Caco-2 (cell line): ENCODE data around the gene GPR12. TPM values are rescaled to one million over a fixed set of nuclear protein-coding genes. Genes with fewer than 3 reads are reported as not detected.

Experiments used
- BruUV-seq: library from RNA; stranded (reverse); fragments of 400-500 nt; replicated peaks from 2 replicates; lab custom pipeline; 2021; lab: Mats Ljungman, UMichigan
- CTCF ChIA-PET: fragments of 300-600 bp; sonication (Branson Sonifier 250); formaldehyde crosslinking; loops from one replicate; lab custom pipeline; 2022; ENCODE audit warnings: antibody characterized with exemption; lab: Charles Lee
- POLR2A ChIA-PET: fragments of 300-600 bp; sonication (Branson Sonifier 250); formaldehyde crosslinking; loops from one replicate; lab custom pipeline; 2022; ENCODE audit warnings: antibody characterized with exemption; lab: Charles Lee
- DNase-seq, 2 experiments: peaks; one replicate each; pipeline versions ENCODE4 v3.0.0 to v3.0.0-alpha.2; 2020 to 2022
- H3K27me3 ChIP-seq: replicated peaks from 2 replicates; pipeline ENCODE4 v1.6.0; 2011; ENCODE audit warnings: low read length; ENCODE audit not compliant: control insufficient read depth, insufficient read depth
- H3K36me3 ChIP-seq: 2 replicates; pipeline ENCODE4 v1.5.1; 2011; ENCODE audit warnings: low read length; ENCODE audit not compliant: control insufficient read depth, insufficient read depth
- H3K4me1 ChIP-seq: fragments of 250-450 bp; sonication (Bioruptor Pico); 2 replicates; pipeline ENCODE4 v1.5.1; 2020; ENCODE audit warnings: mild to moderate bottlenecking
- H3K4me3 ChIP-seq: 2 replicates; pipeline ENCODE4 v1.5.1; 2011; ENCODE audit warnings: low read depth, mild to moderate bottlenecking, control low read depth, low read length
- H3K9me3 ChIP-seq: fragments of 250-450 bp; sonication (Bioruptor Pico); 2 replicates; pipeline ENCODE4 v1.5.1; 2020; ENCODE audit warnings: mild to moderate bottlenecking, moderate library complexity
- H3K27ac Mint-ChIP-seq: one replicate; pipeline ENCODE4 v1.8.0; 2022; ENCODE audit warnings: mixed read lengths; ENCODE audit not compliant: unreplicated experiment
- H3K27me3 Mint-ChIP-seq: one replicate; pipeline ENCODE4 v1.8.0; 2022; ENCODE audit warnings: mixed read lengths; ENCODE audit not compliant: insufficient read depth, unreplicated experiment
- H3K36me3 Mint-ChIP-seq: one replicate; pipeline ENCODE4 v1.8.0; 2022; ENCODE audit warnings: mild to moderate bottlenecking, mixed read lengths; ENCODE audit not compliant: insufficient read depth, unreplicated experiment
- H3K4me1 Mint-ChIP-seq: one replicate; pipeline ENCODE4 v1.8.0; 2022; ENCODE audit warnings: low read depth, mixed read lengths; ENCODE audit not compliant: unreplicated experiment
- H3K4me3 Mint-ChIP-seq: one replicate; pipeline ENCODE4 v1.8.0; 2022; ENCODE audit warnings: mild to moderate bottlenecking, moderate library complexity, mixed read lengths; ENCODE audit not compliant: unreplicated experiment
- H3K9me3 Mint-ChIP-seq: one replicate; pipeline ENCODE4 v1.8.0; 2022; ENCODE audit warnings: mixed read lengths; ENCODE audit not compliant: unreplicated experiment
- CTCF ChIP-seq, 2 experiments: fragments of 200-600 bp in 1 of 2; IDR thresholded peaks; 1 replicate in 1 of 2; 2 replicates in 1 of 2; pipeline versions ENCODE4 v1.5.1 to v1.8.0; 2011 to 2022; ENCODE audit warnings: antibody characterized with exemption in 1 of 2, control low read depth in 1 of 2, inconsistent platforms in 1 of 2, low read depth in 1 of 2, low read length in 1 of 2, mild to moderate bottlenecking in 1 of 2, moderate library complexity in 1 of 2; ENCODE audit not compliant: insufficient read depth in 1 of 2, severe bottlenecking in 1 of 2, unreplicated experiment in 1 of 2
- intact Hi-C: fragments of 100-400 bp; cut with micrococcal nuclease; formaldehyde crosslinking; loops from one replicate; pipeline ENCODE4 v1.10.0; 2022; ENCODE audit not compliant: unreplicated experiment
- total RNA-seq: library from RNA; stranded (reverse); gene quantifications from 2 replicates; pipeline ENCODE4 v1.2.3, GENCODE V29; 2022

Gene GPR12
- total RNA-seq, 1 experiment from 2014 or later = not detected

- Mint-ChIP-seq H3K27ac (no peak overlapping the region), H3K4me1 (no peaks in the 10 kb centered on the region)
These were observed 24.4 kb upstream of the GPR12 start for GRCh38 chr13:26784704-26785639.

GRCh38 chr13:26780411-26780810, 19.8 kb upstream of the GPR12 start:
- Mint-ChIP-seq H3K9me3 (no peaks in the 10 kb centered on the region), H3K36me3 (no peaks in the 10 kb centered on the region), H3K4me1 (no peaks in the 10 kb centered on the region), H3K27me3 (peaks cover 27% of the 10 kb centered on the region), H3K27ac (no peak overlapping the region), H3K4me3 (no peak overlapping the region)
- Histone ChIP-seq H3K4me1 (peaks cover 2% of the 10 kb centered on the region; the same call in 1 of the 2 replicates), H3K27me3 (no peaks in the 10 kb centered on the region; the same call in 1 of the 2 replicates), H3K36me3 (no peaks in the 10 kb centered on the region), H3K4me3 (no peak overlapping the region), H3K9me3 (no peaks in the 10 kb centered on the region)
- ChIA-PET POLR2A (interaction anchor here (0.5 kb wide), 1 partner anchor 55 kb away, joined by 3 read pairs; no protein-coding TSS in a partner anchor), CTCF (no interaction called here)
- no peak for DNase-seq
- intact Hi-C loops = no loop called here
- no peak for TF ChIP-seq CTCF (IDR thresholded peaks at IDR 0.05; ENCODE audit: insufficient read depth in 1 of 2, low read depth in 1 of 2, low read length in 1 of 2, severe bottlenecking in 1 of 2, unreplicated experiment in 1 of 2)
- no TSS peak for BruUV-seq

More at GRCh38 chr13:26784704-26785639, 24.4 kb upstream of the GPR12 start:
- Mint-ChIP-seq H3K27me3 (peaks cover 29% of the 10 kb centered on the region), H3K4me3 (no peak overlapping the region), H3K9me3 (no peaks in the 10 kb centered on the region), H3K36me3 (no peaks in the 10 kb centered on the region)
- intact Hi-C loops = no loop called here
- Histone ChIP-seq H3K4me1 (peaks cover 4% of the 10 kb centered on the region; the same call in 1 of the 2 replicates), H3K4me3 (no peak overlapping the region), H3K36me3 (no peaks in the 10 kb centered on the region), H3K27me3 (no peaks in the 10 kb centered on the region; the same call in 1 of the 2 replicates), H3K9me3 (no peaks in the 10 kb centered on the region)
- no TSS peak for BruUV-seq
- ChIA-PET CTCF (no interaction called here), POLR2A (no interaction called here)
- TF ChIP-seq CTCF (IDR thresholded peaks at IDR 0.05; ENCODE audit: insufficient read depth in 1 of 2, low read depth in 1 of 2, low read length in 1 of 2, severe bottlenecking in 1 of 2, unreplicated experiment in 1 of 2) = no peak
- no peak for DNase-seq

DNA sequence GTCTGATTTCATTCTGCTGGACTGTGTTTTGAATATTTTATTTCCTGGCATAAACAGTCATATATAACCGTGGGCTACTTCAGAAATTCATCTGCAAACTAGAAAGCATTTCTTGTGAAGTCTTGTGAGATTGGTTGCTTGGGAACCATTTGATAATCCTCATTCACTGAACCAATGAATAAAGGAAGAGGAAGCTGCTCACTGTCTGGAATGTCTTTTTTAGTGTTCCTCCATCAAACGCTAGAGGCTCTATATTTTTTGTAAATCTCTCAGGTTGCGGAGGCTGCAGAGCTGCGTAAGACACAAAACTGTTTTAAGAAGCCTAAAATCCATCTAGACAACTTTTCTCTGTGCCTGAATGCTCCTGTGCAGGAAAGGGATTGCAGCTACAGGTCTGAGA, 18.7 kb upstream of the GPR12 start:
- Mint-ChIP-seq H3K4me3 (no peak overlapping the region), H3K9me3 (no peaks in the 10 kb centered on the region), H3K27ac (no peak overlapping the region), H3K4me1 (no peaks in the 10 kb centered on the region), H3K36me3 (no peaks in the 10 kb centered on the region), H3K27me3 (peaks cover 24% of the 10 kb centered on the region)
- no peak for TF ChIP-seq CTCF (IDR thresholded peaks at IDR 0.05; ENCODE audit: insufficient read depth in 1 of 2, low read depth in 1 of 2, low read length in 1 of 2, severe bottlenecking in 1 of 2, unreplicated experiment in 1 of 2)
- no peak overlapping the region for H3K4me3 ChIP-seq
- H3K27me3 ChIP-seq = no peaks in the 10 kb centered on the region; the same call in 1 of the 2 replicates
- no peaks in the 10 kb centered on the region for H3K9me3 ChIP-seq
- no TSS peak for BruUV-seq
- intact Hi-C loops = no loop called here
- ChIA-PET POLR2A (no interaction called here), CTCF (no interaction called here)
- H3K36me3 ChIP-seq = no peaks in the 10 kb centered on the region
- no peaks in the 10 kb centered on the region for H3K4me1 ChIP-seq
- no peak for DNase-seq
